Stimulated activated CD8-positive, alpha-beta memory T cell treated with anti-CD3 and anti-CD28 coated beads, Interleukin-12 subunit alpha, Interleukin-12 subunit beta, amount 100 ng/mL, for 1 hour (primary cell): ENCODE measurements around the gene C10orf105.
A peak's percentile ranks its signal among the peaks of the same experiment; 100 is the strongest.

Experiments
- DNase-seq: peaks from one replicate; pipeline ENCODE4 v3.0.0-alpha.2; 2020; ENCODE audit warnings: low read depth

The C10orf105 gene

GRCh38 chr10:71751515-71752224 is 32.1 kb upstream of the C10orf105 start:
- no peak for DNase-seq

DNA sequence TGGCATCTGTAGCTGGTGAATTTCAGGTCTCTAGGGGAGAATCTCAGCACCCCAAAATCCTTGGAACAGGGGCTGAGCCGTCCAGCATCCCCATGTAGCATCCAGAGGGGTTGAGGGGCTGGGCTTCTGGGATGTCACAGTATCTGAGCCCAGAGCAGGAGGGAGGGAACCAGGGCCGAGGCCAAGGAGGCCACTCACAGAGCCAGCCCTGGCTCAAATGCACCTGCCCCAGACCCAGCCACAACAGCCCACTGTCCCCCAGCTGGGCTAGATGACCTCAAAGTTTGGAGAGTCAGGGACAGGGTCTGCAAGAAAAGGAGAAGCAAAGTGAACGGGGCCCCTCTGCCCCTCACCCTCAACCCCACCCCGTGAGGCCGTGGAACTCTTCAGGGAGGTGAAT is 31.4 kb upstream of the C10orf105 start:
- DNase-seq = no peak

GRCh38 chr10:71750124-71750841 is 30.7 kb upstream of the C10orf105 start:
- DNase-seq = no peak

DNA sequence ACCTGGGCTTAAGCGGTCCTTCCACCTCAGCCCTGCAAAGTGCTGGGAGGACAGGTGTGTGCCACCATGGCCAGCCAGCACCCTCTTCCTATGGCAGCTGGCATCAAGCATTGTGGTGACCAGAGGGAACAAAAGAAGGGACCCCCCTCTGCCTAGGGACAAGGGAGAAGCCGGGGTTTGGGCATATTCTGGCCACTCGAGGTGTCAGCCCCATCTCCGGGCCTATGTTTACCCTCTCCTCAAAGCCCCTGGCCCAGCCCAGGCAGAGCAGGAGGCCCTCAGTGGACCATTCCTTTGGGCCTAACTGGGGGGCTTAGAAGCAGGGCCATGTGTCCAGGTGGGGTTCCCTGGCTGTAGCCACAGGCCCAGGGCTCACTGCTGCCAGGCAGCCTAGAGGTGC is 29.8 kb upstream of the C10orf105 start:
- DNase-seq = no peak

DNA sequence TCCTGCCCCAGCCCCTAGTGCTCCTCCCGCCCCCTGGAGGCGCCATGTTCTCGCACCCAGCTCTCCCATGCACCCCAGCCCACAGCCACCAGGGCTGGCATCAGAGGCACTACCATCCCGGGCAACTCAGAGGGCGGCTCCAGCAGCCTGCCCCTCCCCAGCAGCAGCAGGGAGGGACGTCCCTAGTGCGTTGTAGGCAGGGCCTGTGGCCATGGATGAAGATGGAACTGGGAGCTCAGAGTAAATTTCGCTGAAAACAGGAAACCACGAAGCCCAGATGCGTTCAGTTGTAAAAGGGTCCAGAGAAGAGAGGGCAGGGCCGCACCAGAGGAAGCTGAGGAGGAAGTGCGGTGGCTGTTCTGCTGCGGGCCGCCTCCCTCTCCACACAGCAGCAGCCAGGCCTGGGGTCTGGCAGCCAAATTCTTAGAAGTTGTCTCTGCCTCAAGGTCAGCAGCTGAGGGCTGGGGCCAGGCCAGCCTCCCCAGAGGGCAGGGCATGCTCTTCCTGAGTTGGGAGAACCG is 29.2 kb upstream of the C10orf105 start:
- peak; percentile 44 for DNase-seq

DNA sequence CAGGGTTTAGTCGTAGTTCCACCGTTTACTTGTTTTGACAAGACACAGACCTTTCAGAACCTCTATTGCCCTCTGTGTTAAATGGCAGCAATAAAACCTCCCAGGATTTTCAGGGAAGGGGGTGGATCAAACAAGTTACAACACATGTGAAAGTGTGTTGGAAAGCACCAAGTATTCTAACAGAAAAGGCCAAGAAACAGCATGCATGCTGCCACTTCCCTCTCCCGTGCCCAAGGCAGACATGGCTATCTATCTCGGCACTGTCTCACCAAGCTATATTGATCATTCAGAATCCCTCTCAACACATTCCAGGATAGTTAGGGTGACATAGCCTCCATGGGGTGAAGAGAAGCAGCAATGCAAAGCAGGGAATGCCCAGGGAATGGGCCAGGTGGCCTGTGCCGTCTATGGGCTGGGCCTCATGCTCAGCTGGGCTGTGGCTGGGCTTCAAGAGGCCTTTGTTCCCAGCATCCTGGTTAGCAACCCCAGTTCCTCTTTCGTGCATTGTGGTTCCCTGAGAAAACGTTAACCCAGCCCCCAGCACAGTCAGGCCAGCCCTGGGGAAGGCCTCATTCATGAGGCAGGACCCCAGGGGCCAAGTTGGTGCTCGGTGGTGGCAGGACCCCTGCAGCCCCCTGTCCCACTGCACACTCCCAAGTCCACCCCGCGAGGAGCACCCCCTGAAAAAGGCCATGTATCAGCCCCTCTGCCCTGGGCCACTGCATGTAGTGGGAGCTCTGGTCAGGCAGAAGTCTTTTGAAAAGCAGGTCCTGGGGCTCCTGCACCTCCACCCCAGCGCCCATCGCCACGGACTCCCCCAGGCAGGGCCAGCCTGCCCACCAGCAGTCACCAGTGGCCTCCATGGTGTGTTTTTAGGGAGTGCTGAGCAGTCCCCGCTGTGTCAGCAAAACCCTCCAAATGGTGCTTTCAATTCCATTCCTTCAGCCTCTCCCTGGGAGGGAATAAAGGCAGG is 28.3 kb upstream of the C10orf105 start:
- DNase-seq = no peak

DNA sequence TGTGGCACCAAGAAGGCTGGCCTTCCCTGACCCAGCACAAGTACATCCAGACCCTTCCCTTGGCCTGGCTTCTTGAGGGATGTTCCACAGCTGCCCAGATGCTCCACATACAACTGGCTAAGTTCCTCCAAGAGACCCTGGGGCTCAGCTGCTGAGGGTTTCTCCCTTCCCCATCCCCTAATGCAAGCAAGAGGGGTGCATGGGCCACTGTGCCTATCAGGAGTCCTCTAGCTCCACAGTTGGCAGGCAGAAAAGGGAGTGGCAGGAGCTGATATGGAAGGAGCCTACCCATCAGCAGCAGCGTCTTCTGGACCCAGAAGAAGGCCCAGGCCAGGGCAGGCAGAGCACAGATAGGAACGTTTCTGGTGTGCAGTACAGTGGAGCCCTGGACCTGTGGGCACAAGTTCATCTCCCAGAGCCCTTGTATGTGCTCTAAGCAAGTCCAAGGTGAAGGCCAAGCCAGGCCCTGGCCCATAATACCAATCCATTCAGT is 27.5 kb upstream of the C10orf105 start:
- DNase-seq = no peak

- DNase-seq = no peak
These were observed 26.9 kb upstream of the C10orf105 start for GRCh38 chr10:71746344-71747037.

GRCh38 chr10:71745664-71746250 is 26.2 kb upstream of the C10orf105 start:
- no peak for DNase-seq

- no peak for DNase-seq
These were observed 25.5 kb upstream of the C10orf105 start for GRCh38 chr10:71744897-71745663.

- DNase-seq = no peak
These were observed 24.3 kb upstream of the C10orf105 start for GRCh38 chr10:71743866-71744265.

DNA sequence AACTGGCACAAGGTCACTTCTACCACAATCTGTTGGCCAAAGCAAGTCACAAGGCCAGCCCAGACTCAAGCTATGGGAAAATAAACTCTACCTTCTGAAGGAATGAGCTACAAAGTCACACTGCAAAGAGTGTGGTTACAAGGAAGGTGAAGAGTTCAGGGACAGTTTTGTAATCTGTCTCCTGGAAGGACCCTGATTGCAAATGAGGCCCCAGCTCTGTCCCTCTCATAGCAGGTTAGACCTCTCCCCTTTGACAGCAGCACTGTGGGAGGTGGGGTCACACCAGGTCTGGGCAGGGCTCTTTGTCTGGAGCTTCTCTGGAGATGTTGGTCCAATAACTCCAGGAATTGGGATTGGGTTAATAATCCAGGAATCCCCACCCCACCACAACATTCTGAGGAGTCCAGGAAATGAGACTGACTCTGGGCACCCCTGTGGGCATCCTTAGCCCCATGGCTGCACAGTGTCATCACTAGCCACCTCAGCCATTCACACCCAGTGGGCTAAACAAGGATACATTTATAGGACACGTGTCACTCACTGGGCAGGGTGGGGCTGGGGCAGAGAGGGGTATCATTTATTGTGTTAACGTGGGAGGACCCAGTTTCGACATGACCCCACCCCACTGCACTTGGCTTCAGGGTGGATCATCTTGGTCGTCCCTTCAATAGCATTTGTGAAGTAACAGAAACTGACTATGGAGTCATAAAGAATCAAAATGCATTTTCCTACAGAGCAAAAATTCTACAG is 23.7 kb upstream of the C10orf105 start:
- no peak for DNase-seq

GRCh38 chr10:71742301-71743088 is 22.9 kb upstream of the C10orf105 start:
- no peak for DNase-seq

DNA sequence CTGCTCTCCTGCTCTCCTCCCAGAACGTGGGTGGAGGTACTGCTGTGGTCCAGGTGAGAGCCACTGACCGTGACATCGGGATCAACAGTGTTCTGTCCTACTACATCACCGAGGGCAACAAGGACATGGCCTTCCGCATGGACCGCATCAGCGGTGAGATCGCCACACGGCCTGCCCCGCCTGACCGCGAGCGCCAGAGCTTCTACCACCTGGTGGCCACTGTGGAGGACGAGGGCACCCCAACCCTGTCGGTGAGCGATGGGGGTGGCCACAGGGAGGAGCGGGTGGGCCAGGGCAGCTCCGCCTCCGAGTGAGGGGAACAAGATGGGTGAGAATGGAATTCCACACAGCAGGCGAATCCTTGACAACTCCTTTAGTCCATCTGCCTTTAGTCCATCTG is 22.1 kb upstream of the C10orf105 start:
- no peak for DNase-seq

- no peak for DNase-seq
These were observed 21.5 kb upstream of the C10orf105 start for GRCh38 chr10:71741029-71741428.

- DNase-seq = no peak
These were observed 20.6 kb upstream of the C10orf105 start for GRCh38 chr10:71740069-71740653.

GRCh38 chr10:71739358-71739900 is 19.9 kb upstream of the C10orf105 start:
- no peak for DNase-seq

DNA sequence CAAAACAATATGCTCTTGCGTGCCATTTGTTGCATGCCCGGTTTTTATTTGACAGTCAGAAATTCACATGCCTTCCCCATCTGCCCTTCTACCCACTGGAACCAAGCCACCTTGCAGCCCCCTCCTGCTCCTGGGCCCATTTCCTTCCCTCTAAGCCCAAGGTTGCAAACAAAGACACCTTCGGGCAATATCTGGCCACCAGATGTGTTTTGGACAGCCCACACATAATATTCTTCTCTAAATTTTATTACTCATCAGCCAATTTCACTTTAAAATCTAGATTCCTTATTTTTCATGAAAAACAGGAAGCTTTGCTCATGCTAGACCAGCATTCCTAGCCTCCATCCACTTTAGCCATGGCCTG is 18.2 kb upstream of the C10orf105 start:
- DNase-seq = no peak
